Islet of Langerhans (tissue), 1 donor: ENCODE measurements around the gene ATP2C1.
A peak's percentile ranks its signal among the peaks of the same experiment; 100 is the strongest.

Experiments
- FAIRE-seq: peaks from one replicate; lab custom pipeline; 2011; peaks lifted over from hg19 to GRCh38; lab: Jason Lieb, UNC

The ATP2C1 gene

GRCh38 chr3:131047582-131047981, 153.7 kb downstream of the ATP2C1 start:
- FAIRE-seq: no peak

GRCh38 chr3:131048030-131048429, 154.1 kb downstream of the ATP2C1 start:
- no peak for FAIRE-seq

DNA sequence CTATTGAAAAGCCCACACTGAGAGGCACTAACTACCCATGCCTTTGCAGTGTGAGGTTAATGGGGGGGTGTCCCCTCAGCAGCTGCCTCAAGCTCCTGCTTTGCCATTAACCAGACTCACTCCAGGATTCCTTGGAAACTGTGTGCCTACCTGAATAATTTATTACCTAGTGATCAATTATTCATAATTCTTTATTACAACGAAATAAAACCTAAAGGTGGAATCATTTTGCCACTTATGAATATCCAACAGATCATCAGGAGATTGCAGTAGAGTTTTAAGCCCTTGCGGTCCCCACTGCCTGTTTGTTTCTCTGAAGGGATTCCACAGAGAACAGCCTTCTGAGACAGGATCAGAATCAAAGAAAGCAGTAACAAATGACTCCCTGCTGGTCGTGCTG, 156.1 kb downstream of the ATP2C1 start:
- no peak for FAIRE-seq

GRCh38 chr3:131053043-131053859, 159.4 kb downstream of the ATP2C1 start:
- peak; percentile 95 for FAIRE-seq
